ENCODE results near the gene SPINK6. TPM values are rescaled to one million over a fixed set of nuclear protein-coding genes. Genes with fewer than 3 reads are reported as not detected.
A peak's percentile ranks its signal among the peaks of the same experiment; 100 is the strongest.

The SPINK6 gene
- total RNA-seq, 2 donors from 2014 or later, result not detected

DNA sequence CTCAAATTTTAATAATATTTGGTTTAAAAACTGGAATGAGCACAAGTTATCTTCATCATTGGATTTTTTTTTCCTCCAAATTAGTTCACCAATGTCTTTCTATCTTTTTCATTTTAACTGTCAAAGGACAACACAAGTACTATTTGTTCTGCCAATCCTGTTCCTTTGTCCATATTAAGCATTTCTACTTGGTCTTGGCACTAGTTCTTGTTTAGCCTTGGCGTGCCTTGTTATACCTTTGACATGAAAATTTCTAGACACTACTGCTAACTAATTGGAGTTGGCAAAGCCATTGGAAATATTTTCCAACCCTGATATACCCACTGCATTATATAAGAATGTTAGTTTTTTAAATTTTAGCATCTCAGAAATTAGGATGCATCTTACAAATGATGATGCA is 3.8 kb downstream of the SPINK6 start:
- Mint-ChIP-seq H3K36me3 (no peaks in the 10 kb centered on the region), H3K27ac (no peak overlapping the region), H3K9me3 (no peaks in the 10 kb centered on the region)
- ATAC-seq, result no peak
- DNase-seq (ENCODE audit: low spot score in 2 of 2), result no peak

DNA sequence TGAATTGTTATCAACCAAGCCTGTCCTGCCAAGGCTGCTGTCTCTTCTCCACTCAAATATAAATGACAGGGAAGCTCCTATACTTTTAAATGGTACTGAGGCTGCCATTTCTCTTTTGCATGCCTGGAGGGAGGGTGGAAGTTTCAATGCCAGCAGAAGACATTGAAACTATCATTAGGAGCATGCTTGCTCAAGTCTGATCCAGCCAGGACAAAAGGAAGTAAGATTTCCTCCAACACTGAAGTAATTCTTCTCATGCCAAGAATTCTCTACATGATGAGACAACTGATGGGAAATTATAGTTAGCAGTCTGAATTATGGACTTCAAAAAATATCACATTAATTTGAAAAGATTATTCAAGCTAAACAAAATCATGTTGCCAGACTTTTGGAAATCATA is 5.4 kb downstream of the SPINK6 start:
- Mint-ChIP-seq H3K27ac (no peak overlapping the region), H3K36me3 (no peaks in the 10 kb centered on the region), H3K9me3 (no peaks in the 10 kb centered on the region)
- ATAC-seq, result no peak
- DNase-seq (ENCODE audit: low spot score in 2 of 2), result no peak

DNA sequence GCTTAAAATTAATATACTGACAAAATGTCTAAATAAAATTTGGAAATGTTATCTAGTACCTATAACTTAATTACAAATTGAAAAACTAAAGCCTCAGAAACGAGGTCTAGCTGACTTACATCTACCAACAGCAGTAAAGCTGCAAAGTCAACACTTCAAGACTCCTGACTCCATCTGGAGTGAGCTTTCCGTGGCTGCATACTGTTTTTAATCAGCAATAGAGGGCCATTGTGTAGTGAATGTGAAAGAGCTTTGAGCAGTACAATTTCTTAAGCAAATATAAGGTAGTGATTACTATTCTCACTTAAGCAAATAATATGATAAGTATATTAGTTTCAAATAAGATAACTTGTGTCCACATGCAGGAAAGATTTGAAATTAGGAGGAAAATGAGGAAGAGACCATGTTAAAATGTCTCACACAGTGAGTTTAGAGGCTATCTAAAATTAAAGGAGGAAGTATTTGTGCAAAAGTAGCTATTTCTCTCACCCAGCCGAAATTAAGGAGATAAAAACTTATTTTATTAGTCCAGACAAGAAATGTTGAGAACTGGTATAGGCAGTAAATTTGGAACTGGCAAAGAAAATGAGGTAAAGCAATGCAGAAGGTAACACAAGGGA is 6.4 kb downstream of the SPINK6 start:
- Mint-ChIP-seq H3K36me3 (no peaks in the 10 kb centered on the region), H3K27ac (no peak overlapping the region), H3K9me3 (no peaks in the 10 kb centered on the region)
- no peak for DNase-seq (ENCODE audit: low spot score in 2 of 2)
- no peak for ATAC-seq

DNA sequence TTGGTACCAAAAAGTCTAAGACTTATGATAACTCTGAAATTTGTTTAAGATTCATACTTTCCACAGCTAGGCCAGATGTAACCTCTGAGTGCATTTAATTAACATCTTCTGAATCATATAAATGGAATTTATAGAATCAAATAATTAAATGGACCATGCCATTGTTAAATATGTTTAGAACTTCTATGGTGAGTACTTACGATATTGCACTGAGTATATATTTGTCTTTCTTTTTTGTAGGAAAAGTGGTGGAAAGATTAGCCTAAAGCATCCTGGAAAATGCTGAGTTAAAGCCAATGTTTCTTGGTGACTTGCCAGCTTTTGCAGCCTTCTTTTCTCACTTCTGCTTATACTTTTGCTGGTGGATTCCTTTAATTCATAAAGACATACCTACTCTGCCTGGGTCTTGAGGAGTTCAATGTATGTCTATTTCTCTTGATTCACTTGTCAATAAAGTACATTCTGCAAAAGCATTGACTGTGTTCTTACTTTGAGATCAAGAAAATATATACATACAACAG is 11.9 kb downstream of the SPINK6 start:
- Mint-ChIP-seq H3K27ac (no peak overlapping the region), H3K36me3 (no peaks in the 10 kb centered on the region), H3K9me3 (no peaks in the 10 kb centered on the region)
- ATAC-seq (no peak), DNase-seq (ENCODE audit: low spot score in 2 of 2) (no peak)

DNA sequence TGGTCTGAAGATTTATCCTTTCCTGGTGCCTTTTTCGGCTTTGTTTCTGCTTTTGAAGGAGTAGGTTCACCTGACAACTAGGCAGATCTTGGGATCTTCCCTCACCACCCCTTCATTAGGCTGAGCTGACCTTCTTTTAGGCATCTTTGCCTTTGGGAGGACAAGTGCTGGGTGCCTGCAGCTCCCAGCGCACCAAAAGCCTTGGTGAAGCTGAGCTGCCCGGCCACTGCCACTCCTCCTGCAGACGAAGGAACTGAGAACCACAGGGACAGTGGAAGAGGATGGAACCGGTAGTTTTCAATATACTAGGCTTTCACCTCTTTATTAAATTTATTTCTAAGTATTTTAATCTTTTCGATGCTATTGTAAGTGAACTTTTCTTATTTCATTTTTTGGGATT is 18.7 kb downstream of the SPINK6 start:
- DNase-seq (ENCODE audit: low spot score in 2 of 2) (no peak), ATAC-seq (no peak)
- Mint-ChIP-seq H3K27ac (no peak overlapping the region), H3K9me3 (no peaks in the 10 kb centered on the region), H3K36me3 (peaks cover 0 to 5% of the 10 kb centered on the region in 2 donors)

DNA sequence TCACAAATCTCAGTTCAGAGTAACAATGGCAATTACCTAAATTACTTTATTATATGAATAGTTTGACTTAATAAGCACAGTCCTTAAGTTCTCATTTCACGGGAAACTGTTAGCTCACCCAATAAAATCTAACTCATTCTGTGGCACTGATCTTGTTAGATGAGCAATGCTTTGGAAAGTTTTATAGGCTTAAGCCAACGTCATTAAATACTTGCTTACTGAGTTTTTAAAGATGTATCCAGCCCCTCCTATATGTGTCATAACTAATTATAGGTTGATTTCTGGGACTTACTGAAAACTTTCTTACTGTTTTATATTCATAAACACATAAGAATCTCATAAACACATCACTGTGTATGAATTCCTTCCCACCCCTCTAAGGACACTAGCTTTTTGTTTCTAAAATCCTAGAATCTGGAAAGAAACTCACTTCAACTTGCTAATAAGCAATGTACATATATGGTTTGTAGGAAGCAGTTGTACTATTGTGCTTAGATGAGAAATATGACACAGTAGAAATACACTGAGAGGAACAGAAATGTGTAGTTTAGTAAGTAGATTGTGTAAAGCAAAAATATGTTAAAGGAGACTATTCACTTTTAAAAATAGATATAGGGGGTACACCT is 21.4 kb downstream of the SPINK6 start:
- no peak for ATAC-seq

DNA sequence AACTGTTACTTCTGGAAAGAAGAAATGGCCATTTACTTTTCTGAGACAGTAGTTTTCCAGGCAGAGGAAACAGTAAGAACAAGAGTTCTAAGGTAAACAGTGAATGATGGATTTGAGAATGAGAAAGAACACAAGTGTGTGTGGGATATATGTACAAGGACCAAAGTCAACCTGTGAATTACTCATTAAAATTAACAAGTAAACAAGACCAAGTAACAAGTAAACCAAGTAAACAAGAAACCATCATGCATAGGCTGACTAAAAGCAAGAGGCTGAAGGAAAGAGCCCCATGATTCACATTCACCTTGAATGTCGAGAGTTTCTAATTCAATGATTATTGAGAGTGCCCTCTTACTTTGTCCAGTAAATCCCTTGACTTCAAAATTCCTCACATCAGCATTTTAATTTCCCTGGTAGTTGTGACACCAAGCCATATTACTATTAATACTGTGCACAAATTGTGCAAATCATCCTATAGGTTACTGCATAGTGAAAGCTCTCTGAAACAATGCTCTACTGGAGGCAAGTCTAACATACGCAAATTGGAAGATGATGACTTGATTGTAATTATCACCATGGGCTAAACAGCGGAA is 25.6 kb downstream of the SPINK6 start:
- Mint-ChIP-seq H3K9me3 (no peaks in the 10 kb centered on the region), H3K27ac (no peak overlapping the region), H3K36me3 (peaks cover 0 to 5% of the 10 kb centered on the region in 2 donors)
- ATAC-seq (peak in 1 of 2 donors; percentile 40), DNase-seq (ENCODE audit: low spot score in 2 of 2) (no peak)

More for the DNA sequence above, 21.4 kb downstream of the SPINK6 start:
- Mint-ChIP-seq H3K27ac (no peak overlapping the region), H3K36me3 (peaks cover 0 to 5% of the 10 kb centered on the region in 2 donors), H3K9me3 (no peaks in the 10 kb centered on the region)
- no peak for DNase-seq (ENCODE audit: low spot score in 2 of 2)

DNA sequence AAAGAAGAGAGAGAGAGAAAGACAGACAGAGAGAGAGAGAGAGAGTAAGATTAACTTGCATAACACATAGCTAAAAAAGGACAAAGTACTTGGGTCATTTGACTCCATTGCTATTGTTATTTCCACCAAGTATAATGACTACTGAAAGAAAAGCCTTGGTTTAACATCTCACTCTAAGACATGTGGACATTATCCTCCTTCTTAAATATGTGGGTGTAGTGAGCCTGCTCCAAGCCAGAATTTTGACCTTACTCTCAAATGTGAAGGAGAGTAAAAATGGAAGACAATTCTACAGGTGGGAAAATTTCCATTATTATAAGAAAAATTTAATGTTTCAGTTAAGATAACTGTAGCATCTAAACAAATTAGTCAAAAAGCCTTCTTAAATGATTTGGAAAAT is 27.0 kb downstream of the SPINK6 start:
- DNase-seq (ENCODE audit: low spot score in 2 of 2) (no peak), ATAC-seq (no peak)
- Mint-ChIP-seq H3K36me3 (peaks cover 0 to 5% of the 10 kb centered on the region in 2 donors), H3K27ac (no peak overlapping the region), H3K9me3 (no peaks in the 10 kb centered on the region)

DNA sequence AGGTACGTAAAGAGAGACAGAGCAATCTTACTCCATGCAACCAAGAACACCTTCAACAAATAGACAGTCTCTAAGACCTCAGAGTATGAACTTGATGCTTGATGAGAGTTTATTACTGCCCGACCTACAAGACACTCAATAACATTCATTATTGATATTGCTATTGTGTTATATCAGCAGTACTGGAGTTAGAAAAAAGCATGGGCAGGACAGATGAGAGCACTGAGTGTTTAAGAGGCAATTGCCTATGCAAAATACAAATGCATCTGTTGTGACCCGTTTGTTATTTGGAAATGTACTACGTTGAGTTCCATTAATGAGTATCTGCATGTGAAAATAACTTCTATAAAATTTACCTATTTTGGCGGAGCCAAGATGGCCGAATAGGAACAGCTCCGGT is 27.4 kb downstream of the SPINK6 start:
- ATAC-seq, result no peak
- no peak for DNase-seq (ENCODE audit: low spot score in 2 of 2)
- Mint-ChIP-seq H3K9me3 (no peaks in the 10 kb centered on the region), H3K27ac (no peak overlapping the region), H3K36me3 (peaks cover 0 to 4% of the 10 kb centered on the region in 2 donors)

DNA sequence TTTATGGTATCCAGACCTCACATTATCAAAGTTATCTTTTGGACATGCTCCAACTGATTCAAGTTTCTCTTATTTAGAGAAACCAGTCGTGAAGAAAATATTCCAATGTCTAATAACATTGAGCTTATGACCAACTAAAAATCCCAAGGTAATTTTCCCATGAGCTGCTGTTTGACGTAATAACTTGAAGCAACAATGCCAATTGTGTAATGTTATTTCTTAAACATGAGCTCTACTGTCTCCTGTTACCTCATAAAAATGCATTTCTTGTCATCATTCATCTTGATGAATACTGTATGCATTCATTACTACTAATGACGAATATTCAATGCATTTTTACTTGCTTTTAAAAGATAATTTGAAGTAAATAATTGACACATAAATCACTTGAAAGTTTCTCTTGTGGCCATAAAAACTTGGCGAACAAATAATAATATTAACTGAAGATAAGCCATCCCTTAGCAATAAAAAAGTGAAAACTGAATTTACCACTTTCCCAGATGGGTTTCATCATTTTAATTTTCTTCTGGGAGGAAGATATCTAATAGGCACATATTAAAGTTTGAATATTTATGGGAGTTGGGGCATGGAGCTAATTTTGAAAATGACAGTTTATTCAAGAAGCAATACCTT is 35.1 kb downstream of the SPINK6 start:
- DNase-seq (ENCODE audit: low spot score in 2 of 2) (no peak), ATAC-seq (no peak)
- Mint-ChIP-seq H3K9me3 (no peaks in the 10 kb centered on the region), H3K27ac (no peak overlapping the region), H3K36me3 (no peaks in the 10 kb centered on the region)

DNA sequence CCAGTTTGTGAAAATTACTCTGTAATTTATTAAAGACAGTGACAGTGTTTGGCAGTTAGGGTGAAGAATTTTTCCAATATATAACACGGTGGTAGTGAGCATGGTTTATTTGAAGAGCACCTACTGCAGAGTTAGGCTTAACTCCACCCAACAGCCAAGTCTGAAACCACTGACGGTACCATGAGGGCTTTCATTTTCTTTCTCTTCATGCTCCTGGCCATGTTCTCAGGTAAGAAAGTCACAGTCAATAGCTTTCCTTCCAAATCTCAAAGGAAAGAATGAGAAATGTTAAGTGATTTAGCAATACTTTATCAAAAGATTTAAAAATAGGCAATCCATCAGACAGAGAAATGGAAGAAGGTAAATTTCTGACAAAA is 35.6 kb downstream of the SPINK6 start, which contains the start of gene MARCOL:
MARCOL (plus strand) TSS at position 108 of the 377 bp plus-strand sequence; CDS start at position 181, 73 bp downstream.
- no peak for ATAC-seq
- H3K27ac Mint-ChIP-seq, result no peak within 1 kb of the TSS

DNA sequence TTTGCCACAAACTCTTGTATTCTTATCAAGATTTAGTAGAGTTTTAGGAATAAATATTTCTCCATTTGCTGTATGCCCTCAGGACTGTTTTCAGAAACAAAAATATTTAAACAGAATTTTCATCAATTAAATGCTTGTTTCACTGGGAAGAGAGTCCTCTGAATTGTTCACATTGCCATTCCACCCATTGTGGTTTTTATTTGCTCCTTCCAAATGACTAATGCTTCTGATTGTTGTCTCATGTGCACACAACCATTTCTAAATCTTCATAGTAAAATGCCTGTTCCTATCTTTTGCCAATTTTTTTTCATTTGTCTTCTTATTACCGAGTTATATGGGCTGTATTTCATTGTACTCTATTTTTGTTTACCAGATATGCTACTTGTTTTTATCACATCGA is 46.1 kb downstream of the SPINK6 start:
- Mint-ChIP-seq H3K27ac (no peak overlapping the region), H3K9me3 (no peaks in the 10 kb centered on the region), H3K36me3 (no peaks in the 10 kb centered on the region)
- no peak for DNase-seq (ENCODE audit: low spot score in 2 of 2)
- ATAC-seq, result no peak

More for the DNA sequence above, 35.6 kb downstream of the SPINK6 start, which contains the start of gene MARCOL:
- H3K36me3 Mint-ChIP-seq, result no peaks in the 10 kb centered on the region
- no peak for DNase-seq (ENCODE audit: low spot score in 2 of 2)
- H3K9me3 Mint-ChIP-seq, result no peaks in the 10 kb centered on the region

DNA sequence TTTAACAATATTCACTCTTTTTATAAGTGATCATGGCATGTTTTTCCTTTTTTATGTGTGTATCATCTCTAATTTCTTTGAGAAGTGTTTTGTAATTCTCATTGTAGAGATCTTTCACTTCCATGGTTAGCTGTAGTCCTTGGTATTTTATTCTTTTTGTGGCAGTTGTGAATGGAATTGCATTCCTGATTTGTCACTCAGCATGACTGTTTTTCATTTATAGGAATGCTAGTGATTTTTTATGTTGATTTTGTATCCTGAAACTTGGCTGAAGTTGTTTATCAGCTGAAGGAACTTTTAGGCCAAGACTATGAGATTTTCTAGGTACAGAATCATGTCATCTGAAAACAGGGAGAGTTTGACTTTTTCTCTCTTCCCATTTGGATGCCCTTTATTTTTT is 52.6 kb downstream of the SPINK6 start:
- peaks cover 7 to 26% of the 10 kb centered on the region in 2 donors for H3K36me3 Mint-ChIP-seq
- H3K9me3 Mint-ChIP-seq, result peaks cover 19 to 23% of the 10 kb centered on the region in 2 donors
- ATAC-seq, result no peak
- no peak overlapping the region for H3K27ac Mint-ChIP-seq
- no peak for DNase-seq (ENCODE audit: low spot score in 2 of 2)

DNA sequence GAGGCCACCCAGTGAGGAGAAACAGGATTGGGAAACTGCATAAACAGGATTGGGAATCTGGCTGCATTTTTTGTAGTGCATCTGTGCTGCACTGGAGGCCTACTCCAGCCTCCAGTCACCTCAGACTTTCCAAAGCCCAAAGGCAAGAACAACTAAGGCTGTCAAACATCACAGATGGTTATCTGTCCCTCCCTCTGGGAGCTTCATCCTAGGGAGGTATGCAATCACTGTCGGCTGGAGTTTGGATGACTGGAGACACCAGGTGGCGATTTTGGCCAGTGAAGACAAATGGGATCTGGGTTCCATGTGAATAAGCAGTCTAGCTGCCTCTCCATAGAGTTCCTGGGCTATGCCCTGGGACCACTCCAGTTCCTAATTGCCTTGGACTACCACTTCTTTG is 56.4 kb downstream of the SPINK6 start:
- H3K27ac Mint-ChIP-seq, result no peak overlapping the region
- DNase-seq (ENCODE audit: low spot score in 2 of 2) (no peak), ATAC-seq (no peak)
- H3K36me3 Mint-ChIP-seq, result peaks cover 7 to 26% of the 10 kb centered on the region in 2 donors
- peaks cover 24 to 27% of the 10 kb centered on the region in 2 donors for H3K9me3 Mint-ChIP-seq

DNA sequence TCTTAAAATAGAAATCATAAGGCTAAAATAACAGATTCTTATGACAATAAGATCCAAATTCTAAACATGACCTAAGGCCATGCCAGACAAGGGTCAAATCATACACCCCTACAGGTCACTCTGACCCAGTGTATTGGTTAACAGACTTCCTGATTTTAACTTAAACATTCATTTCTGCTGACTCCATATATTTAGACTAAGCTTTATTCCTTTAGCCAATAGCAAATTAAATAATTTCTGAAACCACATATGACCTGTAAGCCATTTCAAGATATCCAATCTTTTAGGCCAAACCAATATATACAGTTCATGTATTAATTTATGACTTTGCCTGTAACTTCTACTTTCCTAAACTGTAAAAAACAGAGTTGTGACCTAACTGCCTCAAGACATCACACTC is 58.4 kb downstream of the SPINK6 start:
- Mint-ChIP-seq H3K36me3 (peaks cover 7 to 24% of the 10 kb centered on the region in 2 donors), H3K27ac (no peak overlapping the region), H3K9me3 (peaks cover 27 to 31% of the 10 kb centered on the region in 2 donors)
- ATAC-seq (no peak), DNase-seq (ENCODE audit: low spot score in 2 of 2) (no peak)

Data from activated naive CD4-positive, alpha-beta T cell treated with anti-CD3 and anti-CD28 coated beads, Interleukin-2, amount 50 U/mL, for 72 hours (primary cell).